ENCODE data around the gene TP63.

Gene TP63

GRCh38 chr3:189903562-189904250 lies 272.5 kb downstream of the TP63 start:
- H4K8ac ChIP-seq (ENCODE audit: low read length), result no peak overlapping the region
- DNase-seq, result no peak
- no peaks in the 10 kb centered on the region for H3K36me3 ChIP-seq (ENCODE audit: control insufficient read depth in 1 of 2, insufficient read depth in 2 of 2, low read depth in 1 of 2, low read length in 2 of 2)
- H3K27ac ChIP-seq (ENCODE audit: low read length, poor library complexity, severe bottlenecking), result no peak overlapping the region
- no peaks in the 10 kb centered on the region for H3K27me3 ChIP-seq (ENCODE audit: control insufficient read depth in 1 of 2, insufficient read depth in 1 of 2, low read length in 2 of 2)
- no peak overlapping the region for H3K4me3 ChIP-seq (ENCODE audit: insufficient read depth in 1 of 2, low read depth in 1 of 2, low read length in 2 of 2)
- no peak overlapping the region for H3K18ac ChIP-seq (ENCODE audit: low read depth in 1 of 2, low read length in 2 of 2)
- H2BK15ac ChIP-seq (ENCODE audit: low read depth, poor library complexity, severe bottlenecking), result no peak overlapping the region
- no peak overlapping the region for H4K91ac ChIP-seq (ENCODE audit: low read length)
- H3K4me2 ChIP-seq (ENCODE audit: low read length, poor library complexity, severe bottlenecking), result no peak overlapping the region
- H2AFZ ChIP-seq (ENCODE audit: low read depth, low read length), result no peak overlapping the region
- H3K23ac ChIP-seq (ENCODE audit: low read length in 2 of 2), result no peak overlapping the region
- WGBS, result 92% methylated on average over 4 of the region's 6 CpGs
- no peak overlapping the region for H3K4ac ChIP-seq (ENCODE audit: low read depth in 1 of 2, low read length in 2 of 2)
- H3K9me3 ChIP-seq (ENCODE audit: control insufficient read depth, low read length), result no peaks in the 10 kb centered on the region
- H2AK5ac ChIP-seq (ENCODE audit: low read length, severe bottlenecking), result no peak overlapping the region
- no peak overlapping the region for H3K9ac ChIP-seq (ENCODE audit: low read length)
- no peaks in the 10 kb centered on the region for H3K79me1 ChIP-seq (replicated peaks; ENCODE audit: low read length, poor library complexity, severe bottlenecking)
- H2BK12ac ChIP-seq (ENCODE audit: low read length in 2 of 2), result no peak overlapping the region
- no peak overlapping the region for H2BK120ac ChIP-seq (ENCODE audit: low read depth, low read length)
- H3K4me1 ChIP-seq (ENCODE audit: control insufficient read depth, insufficient read depth, low read depth, low read length), result no peaks in the 10 kb centered on the region
- H2BK5ac ChIP-seq (ENCODE audit: low read depth, low read length, poor library complexity, severe bottlenecking), result no peak overlapping the region
- no peak overlapping the region for H3K14ac ChIP-seq (ENCODE audit: low read length in 2 of 2)

GRCh38 chr3:189907803-189908202 lies 276.6 kb downstream of the TP63 start:
- no peak overlapping the region for H3K4ac ChIP-seq (ENCODE audit: low read depth in 1 of 2, low read length in 2 of 2)
- H3K27me3 ChIP-seq (ENCODE audit: control insufficient read depth in 1 of 2, insufficient read depth in 1 of 2, low read length in 2 of 2), result no peaks in the 10 kb centered on the region
- H2AFZ ChIP-seq (ENCODE audit: low read depth, low read length), result no peak overlapping the region
- no peaks in the 10 kb centered on the region for H3K4me1 ChIP-seq (ENCODE audit: control insufficient read depth, insufficient read depth, low read depth, low read length)
- no peak overlapping the region for H4K91ac ChIP-seq (ENCODE audit: low read length)
- no peaks in the 10 kb centered on the region for H3K36me3 ChIP-seq (ENCODE audit: control insufficient read depth in 1 of 2, insufficient read depth in 2 of 2, low read depth in 1 of 2, low read length in 2 of 2)
- H3K9me3 ChIP-seq (ENCODE audit: control insufficient read depth, low read length), result no peaks in the 10 kb centered on the region
- H3K14ac ChIP-seq (ENCODE audit: low read length in 2 of 2), result no peak overlapping the region
- H2BK12ac ChIP-seq (ENCODE audit: low read length in 2 of 2), result peak overlapping the region in 1 of 2 experiments; percentile 9
- no peak overlapping the region for H3K9ac ChIP-seq (ENCODE audit: low read length)
- H3K4me2 ChIP-seq (ENCODE audit: low read length, poor library complexity, severe bottlenecking), result no peak overlapping the region
- H2BK5ac ChIP-seq (ENCODE audit: low read depth, low read length, poor library complexity, severe bottlenecking), result no peak overlapping the region
- no peak overlapping the region for H2BK120ac ChIP-seq (ENCODE audit: low read depth, low read length)
- H2AK5ac ChIP-seq (ENCODE audit: low read length, severe bottlenecking), result no peak overlapping the region
- no peaks in the 10 kb centered on the region for H3K79me1 ChIP-seq (replicated peaks; ENCODE audit: low read length, poor library complexity, severe bottlenecking)
- no peak for DNase-seq
- H3K23ac ChIP-seq (ENCODE audit: low read length in 2 of 2), result no peak overlapping the region
- no peak overlapping the region for H3K27ac ChIP-seq (ENCODE audit: low read length, poor library complexity, severe bottlenecking)
- H4K8ac ChIP-seq (ENCODE audit: low read length), result no peak overlapping the region
- H3K18ac ChIP-seq (ENCODE audit: low read depth in 1 of 2, low read length in 2 of 2), result no peak overlapping the region
- 85% methylated on average over 6 of the region's 6 CpGs for WGBS
- H3K4me3 ChIP-seq (ENCODE audit: insufficient read depth in 1 of 2, low read depth in 1 of 2, low read length in 2 of 2), result no peak overlapping the region
- H2BK15ac ChIP-seq (ENCODE audit: low read depth, poor library complexity, severe bottlenecking), result no peak overlapping the region

GRCh38 chr3:189908646-189909045 lies 277.5 kb downstream of the TP63 start:
- peak; percentile 26 for DNase-seq
- Histone ChIP-seq H4K91ac (ENCODE audit: low read length) (no peak overlapping the region), H2BK12ac (ENCODE audit: low read length in 2 of 2) (no peak overlapping the region), H3K4me2 (ENCODE audit: low read length, poor library complexity, severe bottlenecking) (no peak overlapping the region), H3K27ac (ENCODE audit: low read length, poor library complexity, severe bottlenecking) (no peak overlapping the region), H3K79me1 (replicated peaks; ENCODE audit: low read length, poor library complexity, severe bottlenecking) (no peaks in the 10 kb centered on the region), H3K4ac (ENCODE audit: low read depth in 1 of 2, low read length in 2 of 2) (no peak overlapping the region), H3K36me3 (ENCODE audit: control insufficient read depth in 1 of 2, insufficient read depth in 2 of 2, low read depth in 1 of 2, low read length in 2 of 2) (no peaks in the 10 kb centered on the region), H3K27me3 (ENCODE audit: control insufficient read depth in 1 of 2, insufficient read depth in 1 of 2, low read length in 2 of 2) (no peaks in the 10 kb centered on the region), H3K14ac (ENCODE audit: low read length in 2 of 2) (no peak overlapping the region), H3K18ac (ENCODE audit: low read depth in 1 of 2, low read length in 2 of 2) (no peak overlapping the region), H2BK5ac (ENCODE audit: low read depth, low read length, poor library complexity, severe bottlenecking) (no peak overlapping the region), H3K4me3 (ENCODE audit: insufficient read depth in 1 of 2, low read depth in 1 of 2, low read length in 2 of 2) (no peak overlapping the region), H2BK120ac (ENCODE audit: low read depth, low read length) (no peak overlapping the region), H3K9me3 (ENCODE audit: control insufficient read depth, low read length) (no peaks in the 10 kb centered on the region), H2AK5ac (ENCODE audit: low read length, severe bottlenecking) (no peak overlapping the region), H2BK15ac (ENCODE audit: low read depth, poor library complexity, severe bottlenecking) (no peak overlapping the region), H3K23ac (ENCODE audit: low read length in 2 of 2) (no peak overlapping the region), H3K4me1 (ENCODE audit: control insufficient read depth, insufficient read depth, low read depth, low read length) (no peaks in the 10 kb centered on the region), H4K8ac (ENCODE audit: low read length) (no peak overlapping the region), H2AFZ (ENCODE audit: low read depth, low read length) (no peak overlapping the region), H3K9ac (ENCODE audit: low read length) (no peak overlapping the region)

- H3K18ac ChIP-seq (ENCODE audit: low read depth in 1 of 2, low read length in 2 of 2), result no peak overlapping the region
- H2BK120ac ChIP-seq (ENCODE audit: low read depth, low read length), result no peak overlapping the region
- no peak overlapping the region for H2BK5ac ChIP-seq (ENCODE audit: low read depth, low read length, poor library complexity, severe bottlenecking)
- H3K4me3 ChIP-seq (ENCODE audit: insufficient read depth in 1 of 2, low read depth in 1 of 2, low read length in 2 of 2), result no peak overlapping the region
- H3K9ac ChIP-seq (ENCODE audit: low read length), result no peak overlapping the region
- no peak overlapping the region for H3K4ac ChIP-seq (ENCODE audit: low read depth in 1 of 2, low read length in 2 of 2)
- H3K4me1 ChIP-seq (ENCODE audit: control insufficient read depth, insufficient read depth, low read depth, low read length), result no peaks in the 10 kb centered on the region
- H3K27ac ChIP-seq (ENCODE audit: low read length, poor library complexity, severe bottlenecking), result no peak overlapping the region
- no peak overlapping the region for H3K14ac ChIP-seq (ENCODE audit: low read length in 2 of 2)
- DNase-seq, result no peak
- H3K79me1 ChIP-seq (replicated peaks; ENCODE audit: low read length, poor library complexity, severe bottlenecking), result no peaks in the 10 kb centered on the region
- H3K23ac ChIP-seq (ENCODE audit: low read length in 2 of 2), result no peak overlapping the region
- H4K91ac ChIP-seq (ENCODE audit: low read length), result no peak overlapping the region
- no peaks in the 10 kb centered on the region for H3K9me3 ChIP-seq (ENCODE audit: control insufficient read depth, low read length)
- no peak overlapping the region for H2AK5ac ChIP-seq (ENCODE audit: low read length, severe bottlenecking)
- H3K27me3 ChIP-seq (ENCODE audit: control insufficient read depth in 1 of 2, insufficient read depth in 1 of 2, low read length in 2 of 2), result no peaks in the 10 kb centered on the region
- H3K36me3 ChIP-seq (ENCODE audit: control insufficient read depth in 1 of 2, insufficient read depth in 2 of 2, low read depth in 1 of 2, low read length in 2 of 2), result no peaks in the 10 kb centered on the region
- no peak overlapping the region for H2BK15ac ChIP-seq (ENCODE audit: low read depth, poor library complexity, severe bottlenecking)
- no peak overlapping the region for H2BK12ac ChIP-seq (ENCODE audit: low read length in 2 of 2)
- H3K4me2 ChIP-seq (ENCODE audit: low read length, poor library complexity, severe bottlenecking), result no peak overlapping the region
- 82% methylated on average over 3 of the region's 3 CpGs for WGBS
- no peak overlapping the region for H4K8ac ChIP-seq (ENCODE audit: low read length)
- H2AFZ ChIP-seq (ENCODE audit: low read depth, low read length), result no peak overlapping the region
These were observed 277.9 kb downstream of the TP63 start for GRCh38 chr3:189909139-189909538.
